GM12875 (cell line): ENCODE data around the gene MCTP2.

Experiments
- H3K4me3 ChIP-seq: one replicate; pipeline ENCODE4 v1.5.1; 2011; ENCODE audit warnings: low read depth, low read length, control low read depth
- TF ChIP-seq, protein P1 (sequence below): IDR thresholded peaks from 2 replicates; pipeline ENCODE4 v1.5.1; 2011; ENCODE audit warnings: low read depth, mild to moderate bottlenecking, control low read depth, inconsistent platforms, low read length, moderate library complexity, borderline replicate concordance; ENCODE audit not compliant: insufficient read depth

The MCTP2 gene

DNA sequence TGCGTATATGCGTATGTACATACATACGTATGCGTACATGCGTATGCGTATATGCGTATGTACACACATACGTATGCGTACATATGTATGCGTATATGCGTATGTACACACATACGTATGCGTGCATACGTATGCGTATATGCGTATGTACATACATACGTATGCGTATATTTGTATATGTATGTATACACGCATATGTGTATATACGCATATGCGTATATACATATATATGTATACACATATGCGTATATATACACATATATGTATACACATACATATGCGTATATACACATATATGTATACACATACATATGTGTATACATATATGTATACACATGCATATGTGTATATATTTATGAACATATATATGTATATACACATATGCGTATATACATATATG is 12.1 kb downstream of the MCTP2 start:
- H3K4me3 ChIP-seq: no peak overlapping the region
- TF ChIP-seq, protein P1, sequence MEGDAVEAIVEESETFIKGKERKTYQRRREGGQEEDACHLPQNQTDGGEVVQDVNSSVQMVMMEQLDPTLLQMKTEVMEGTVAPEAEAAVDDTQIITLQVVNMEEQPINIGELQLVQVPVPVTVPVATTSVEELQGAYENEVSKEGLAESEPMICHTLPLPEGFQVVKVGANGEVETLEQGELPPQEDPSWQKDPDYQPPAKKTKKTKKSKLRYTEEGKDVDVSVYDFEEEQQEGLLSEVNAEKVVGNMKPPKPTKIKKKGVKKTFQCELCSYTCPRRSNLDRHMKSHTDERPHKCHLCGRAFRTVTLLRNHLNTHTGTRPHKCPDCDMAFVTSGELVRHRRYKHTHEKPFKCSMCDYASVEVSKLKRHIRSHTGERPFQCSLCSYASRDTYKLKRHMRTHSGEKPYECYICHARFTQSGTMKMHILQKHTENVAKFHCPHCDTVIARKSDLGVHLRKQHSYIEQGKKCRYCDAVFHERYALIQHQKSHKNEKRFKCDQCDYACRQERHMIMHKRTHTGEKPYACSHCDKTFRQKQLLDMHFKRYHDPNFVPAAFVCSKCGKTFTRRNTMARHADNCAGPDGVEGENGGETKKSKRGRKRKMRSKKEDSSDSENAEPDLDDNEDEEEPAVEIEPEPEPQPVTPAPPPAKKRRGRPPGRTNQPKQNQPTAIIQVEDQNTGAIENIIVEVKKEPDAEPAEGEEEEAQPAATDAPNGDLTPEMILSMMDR: no peak

DNA sequence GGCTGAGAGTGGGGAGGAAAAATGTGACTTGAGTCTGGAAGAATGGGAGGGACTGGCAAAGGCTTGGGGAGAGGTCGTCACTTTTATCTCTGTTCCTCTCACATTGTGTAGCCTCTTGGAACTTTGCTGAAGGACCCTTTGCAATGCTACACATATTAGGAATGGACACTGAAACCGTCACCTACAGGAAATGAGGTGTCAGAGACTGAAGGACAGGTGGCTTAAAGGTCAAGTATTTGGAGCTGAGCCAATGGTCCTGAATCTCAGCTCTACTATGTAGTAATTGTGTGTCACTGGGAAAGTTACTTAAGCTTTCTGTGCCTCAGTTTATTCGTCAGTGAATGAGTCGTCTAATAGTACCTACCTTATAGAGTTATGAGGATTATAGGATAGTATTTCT is 14.7 kb downstream of the MCTP2 start:
- H3K4me3 ChIP-seq: no peak overlapping the region
- TF ChIP-seq, protein P1: no peak

DNA sequence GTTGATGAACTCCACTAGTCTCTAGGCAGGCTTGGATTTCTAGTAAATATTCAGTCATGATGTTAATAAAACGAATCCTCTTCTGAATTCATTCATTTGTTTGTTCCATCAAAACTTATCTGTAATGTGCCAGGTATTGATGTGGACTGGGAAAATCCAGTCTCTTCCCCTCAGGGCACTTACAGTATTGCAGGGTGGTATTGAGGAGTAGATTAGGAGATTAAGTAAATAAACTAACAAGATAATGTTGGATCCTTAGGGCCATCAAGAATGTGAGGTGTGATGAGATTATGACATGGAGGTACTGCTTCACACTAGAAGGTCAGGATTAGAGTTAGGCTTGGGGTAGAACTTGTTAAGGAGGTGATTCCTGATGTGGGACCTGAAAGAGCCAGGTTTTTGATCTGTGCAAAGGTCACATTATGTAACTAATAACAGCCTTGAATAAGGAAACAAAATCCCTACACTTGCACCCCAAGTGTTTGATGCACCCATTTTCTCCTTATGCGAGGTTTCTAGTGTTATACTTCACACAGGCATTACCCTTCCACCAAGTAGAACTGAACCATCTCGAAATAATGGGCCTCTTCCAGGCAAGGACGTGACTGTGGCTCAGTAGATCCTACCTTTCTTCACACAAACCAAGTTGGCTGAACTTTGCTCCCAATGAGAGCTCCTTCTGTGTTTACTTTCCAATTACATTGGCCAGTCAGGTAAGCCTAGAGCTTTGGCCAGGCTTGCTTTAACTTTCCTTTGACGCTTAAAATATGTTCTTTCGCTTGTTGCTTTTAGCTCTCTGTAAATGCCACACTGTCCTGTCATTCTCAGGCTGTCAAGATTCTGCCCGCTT is 16.7 kb downstream of the MCTP2 start:
- H3K4me3 ChIP-seq: no peak overlapping the region
- TF ChIP-seq, protein P1: no peak

DNA sequence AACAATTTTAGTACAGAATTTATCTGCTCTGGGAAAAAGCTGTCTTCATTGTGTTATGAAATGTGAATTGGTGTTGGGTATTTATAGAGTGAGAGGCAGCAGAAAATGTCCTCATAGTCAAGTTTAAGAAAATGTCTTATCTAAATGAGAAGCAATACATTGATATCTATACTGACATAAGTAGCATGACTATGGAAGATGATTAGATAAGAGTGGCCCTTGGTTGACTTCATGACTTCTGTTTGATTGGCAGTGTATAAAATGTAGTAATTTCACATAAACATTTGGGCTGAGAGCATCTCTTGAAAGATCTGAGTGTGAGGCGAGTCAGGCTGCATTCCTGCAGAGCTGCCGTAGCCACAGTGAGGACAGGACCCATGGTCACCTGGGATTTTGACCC is 19.4 kb downstream of the MCTP2 start:
- no peak overlapping the region for H3K4me3 ChIP-seq
- TF ChIP-seq, protein P1: no peak

DNA sequence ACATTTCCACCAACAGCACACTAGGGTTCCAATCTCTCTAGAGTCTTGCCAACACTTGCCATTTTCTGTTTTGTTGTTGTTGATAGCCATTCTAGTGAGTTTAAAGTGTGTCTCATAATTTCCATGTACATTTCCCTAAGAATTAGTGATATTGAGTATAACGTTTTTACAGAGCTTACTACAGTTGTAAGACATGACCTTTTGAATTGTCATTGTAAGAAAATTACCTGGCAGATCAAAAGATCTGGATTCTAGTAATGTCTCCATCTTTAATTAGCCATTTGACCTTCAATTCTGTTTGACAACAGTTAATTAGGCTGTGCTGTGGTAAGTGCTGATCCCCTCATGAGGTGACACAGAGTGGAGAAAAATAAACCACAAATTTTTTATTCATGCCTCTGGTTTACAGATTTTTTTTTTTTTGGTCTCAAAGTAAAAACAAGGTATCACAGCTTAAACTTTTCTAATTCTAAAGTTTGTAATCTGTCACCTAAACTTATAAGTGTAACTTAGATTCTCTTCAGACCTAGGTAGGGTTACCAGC is 20.9 kb downstream of the MCTP2 start:
- TF ChIP-seq, protein P1: no peak
- H3K4me3 ChIP-seq: no peak overlapping the region

DNA sequence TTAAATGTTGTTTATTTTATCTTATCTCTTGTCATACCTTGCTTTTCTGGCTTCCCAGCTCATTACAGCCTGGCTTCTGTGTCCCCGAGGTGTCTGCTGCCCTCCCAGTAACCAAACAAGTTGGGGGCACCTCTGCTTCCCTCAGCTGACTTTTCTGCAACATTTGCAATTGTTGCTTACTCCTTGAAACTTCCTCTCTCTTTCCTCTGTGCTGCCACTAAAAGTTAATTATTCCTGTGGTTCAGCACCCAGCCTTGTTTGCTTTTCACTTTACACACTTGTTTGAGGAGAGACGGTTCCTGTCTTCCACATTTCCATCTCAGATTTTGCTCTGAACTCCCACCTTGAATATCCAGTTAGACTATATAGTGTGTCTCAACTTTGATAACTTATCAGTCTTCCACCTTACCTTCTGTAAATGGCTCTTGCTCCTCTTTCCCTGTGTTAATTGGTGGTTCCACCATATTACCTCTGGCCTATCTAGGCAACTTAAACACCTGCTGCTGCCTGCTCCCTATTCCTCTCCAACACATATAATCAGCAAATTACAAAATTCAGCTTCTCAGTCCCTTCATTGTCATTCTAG is 21.6 kb downstream of the MCTP2 start:
- no peak overlapping the region for H3K4me3 ChIP-seq
- TF ChIP-seq, protein P1: no peak

DNA sequence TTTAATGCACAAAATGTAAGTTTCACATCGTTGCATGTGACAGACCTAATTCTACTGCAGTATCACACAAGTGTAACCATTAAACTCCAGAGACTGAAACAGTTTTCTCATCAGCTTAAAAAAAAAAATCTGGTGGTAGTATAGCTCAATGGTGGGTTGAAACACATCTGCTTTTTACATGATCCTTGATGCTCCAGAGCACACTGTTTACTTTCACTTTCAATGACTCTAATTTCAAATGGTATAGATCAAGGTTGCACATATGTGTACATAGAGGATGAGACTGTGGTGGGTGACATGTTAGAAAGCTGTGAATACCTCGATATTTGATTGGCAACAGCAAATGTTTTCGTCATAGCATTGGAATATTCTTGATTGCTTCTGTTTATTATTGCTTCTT is 22.4 kb downstream of the MCTP2 start:
- TF ChIP-seq, protein P1: no peak
- H3K4me3 ChIP-seq: no peak overlapping the region
